Sciatic nerve (tissue), 2 donors: Measurements from ENCODE around the gene PODXL2. TPM values are rescaled to one million over a fixed set of nuclear protein-coding genes. Genes with fewer than 3 reads are reported as not detected.
A peak's percentile ranks its signal among the peaks of the same experiment; 100 is the strongest.
"Not testable (repeated sequence)": the region's sequence is repeated elsewhere in the genome, so short reads cannot be mapped to it uniquely, and the experiment has no call there.

ENCODE experiments used
- ATAC-seq: fragments of 200-7000 bp; cut with Tn5 transposase; one replicate; pipeline ENCODE4 v1.9.1; 2020; ENCODE audit warnings: mild to moderate bottlenecking, moderate library complexity
- DNase-seq: peaks from one replicate; pipeline ENCODE4 v3.0.0-alpha.2; 2020; ENCODE audit warnings: low spot score
- intact Hi-C: fragments of 100-400 bp; cut with DNase I; formaldehyde crosslinking; loops from one replicate; pipeline ENCODE4 v1.14.2; 2022
- total RNA-seq: library from RNA; stranded (reverse); fragmentation: NEBNext Ultra II Directional; extraction: Animal tissue kit (Norgen Biotek cat#: 25700); gene quantifications from one replicate; pipeline ENCODE4 v1.2.1, GENCODE V29; 2021
- donor health status: DM: no; HTN: no; CAD: no.
- donor health status: DM: no; HTN: no; CAD: no.

Gene PODXL2
- total RNA-seq, 1 donor from 2014 or later = 12.1 TPM

- DNase-seq (peak; percentile 55), ATAC-seq (no peak)
- intact Hi-C loops = no loop called here
Observed at GRCh38 chr3:127694467-127695215, 65.7 kb downstream of the PODXL2 start.

GRCh38 chr3:127697551-127698240 lies 68.7 kb downstream of the PODXL2 start:
- peak; percentile 86 for DNase-seq
- intact Hi-C loops = no loop called here
- peak; percentile 90 for ATAC-seq

- intact Hi-C loops = no loop called here
- ATAC-seq = peak; percentile 24
- peak; percentile 54 for DNase-seq
Observed at GRCh38 chr3:127698286-127698685, 69.3 kb downstream of the PODXL2 start.

- intact Hi-C loops = no loop called here
- DNase-seq = peak; percentile 56
Observed at GRCh38 chr3:127698691-127699415, 69.9 kb downstream of the PODXL2 start.

GRCh38 chr3:127699416-127700300 lies 70.7 kb downstream of the PODXL2 start:
- ATAC-seq = no peak
- intact Hi-C loops = no loop called here
- peak; percentile 23 for DNase-seq

More at GRCh38 chr3:127698691-127699415, 69.9 kb downstream of the PODXL2 start:
- no peak for ATAC-seq

- intact Hi-C loops = no loop called here
- DNase-seq (peak; percentile 39), ATAC-seq (no peak)
Observed at GRCh38 chr3:127700406-127700805, 71.4 kb downstream of the PODXL2 start.

- ATAC-seq (no peak), DNase-seq (peak; percentile 56)
- intact Hi-C loops = no loop called here
Observed at GRCh38 chr3:127701280-127701911, 72.4 kb downstream of the PODXL2 start.

- intact Hi-C loops = no loop called here
- ATAC-seq = no peak
- peak; percentile 57 for DNase-seq
Observed at GRCh38 chr3:127702151-127702578, 73.2 kb downstream of the PODXL2 start.

GRCh38 chr3:127704840-127705239 lies 75.9 kb downstream of the PODXL2 start:
- DNase-seq, ATAC-seq, intact Hi-C loops: not testable (repeated sequence)

GRCh38 chr3:127706312-127706711 lies 77.3 kb downstream of the PODXL2 start:
- intact Hi-C loops = no loop called here
- DNase-seq = peak; percentile 63
- peak; percentile 41 for ATAC-seq

- ATAC-seq (peak; percentile 6), DNase-seq (peak; percentile 43)
- intact Hi-C loops = no loop called here
Observed at GRCh38 chr3:127706785-127707351, 77.9 kb downstream of the PODXL2 start.

- ATAC-seq = peak; percentile 33
- DNase-seq = peak; percentile 51
- intact Hi-C loops = no loop called here
Observed at GRCh38 chr3:127707851-127708411, 78.9 kb downstream of the PODXL2 start.

- intact Hi-C loops = no loop called here
- DNase-seq = no peak
- no peak for ATAC-seq
Observed at GRCh38 chr3:127708837-127709236, 79.9 kb downstream of the PODXL2 start.

- intact Hi-C loops = no loop called here
- ATAC-seq (no peak), DNase-seq (peak; percentile 5)
Observed at GRCh38 chr3:127709320-127710060, 80.5 kb downstream of the PODXL2 start.

GRCh38 chr3:127710155-127710941 lies 81.4 kb downstream of the PODXL2 start:
- intact Hi-C loops = no loop called here
- no peak for ATAC-seq
- DNase-seq = no peak

- DNase-seq (peak; percentile 38), ATAC-seq (no peak)
- intact Hi-C loops = no loop called here
Observed at GRCh38 chr3:127711021-127711695, 82.2 kb downstream of the PODXL2 start.
